SU-DHL-6 (cell line): ENCODE measurements around the gene PKD1L1.

Source experiments
- H2AFZ ChIP-seq: fragments of 200-600 bp; sonication (generic); 2 replicates; pipeline ENCODE4 v1.6.1; 2014; ENCODE audit warnings: low read depth, mild to moderate bottlenecking, moderate library complexity, mixed read lengths, antibody characterized with exemption, low read length; ENCODE audit not compliant: severe bottlenecking
- H3F3A ChIP-seq: fragments of 200-600 bp; shearing (Covaris generic); 2 replicates; pipeline ENCODE4 v1.6.0; 2016; ENCODE audit warnings: antibody characterized with exemption, mild to moderate bottlenecking; ENCODE audit not compliant: insufficient read depth
- H3K27ac ChIP-seq: fragments of 200-600 bp; sonication (generic); 2 replicates; pipeline ENCODE4 v1.5.1; 2016; ENCODE audit warnings: low read depth, mild to moderate bottlenecking, low read length, moderate library complexity, mixed read lengths
- H3K27me3 ChIP-seq: fragments of 200-600 bp; sonication (generic), shearing (Covaris generic); 2 replicates; pipeline ENCODE4 v1.6.0; 2014; ENCODE audit warnings: mild to moderate bottlenecking, low read length
- H3K36me3 ChIP-seq: fragments of 200-600 bp; sonication (generic); 2 replicates; pipeline ENCODE4 v1.6.1; 2014; ENCODE audit warnings: mild to moderate bottlenecking, low read length, mixed read lengths
- H3K4me2 ChIP-seq: fragments of 300-600, 200-600 bp; shearing (Covaris generic), sonication (generic); 2 replicates; pipeline ENCODE4 v1.6.0; 2014; ENCODE audit warnings: low read length, low read depth, mild to moderate bottlenecking; ENCODE audit not compliant: poor library complexity, severe bottlenecking
- H3K4me3 ChIP-seq: fragments of 200-600 bp; sonication (generic); 2 replicates; pipeline ENCODE4 v1.5.1; 2014; ENCODE audit warnings: antibody characterized with exemption, low read length, mild to moderate bottlenecking, mixed read lengths; ENCODE audit not compliant: insufficient read depth, poor library complexity, severe bottlenecking
- H3K79me2 ChIP-seq: fragments of 200-600 bp; sonication (generic); 2 replicates; pipeline ENCODE4 v1.6.1; 2014; ENCODE audit warnings: mild to moderate bottlenecking, low read length, moderate library complexity; ENCODE audit not compliant: insufficient read depth
- H3K9ac ChIP-seq: fragments of 200-600 bp; sonication (generic); 2 replicates; pipeline ENCODE4 v1.7.0; 2014; ENCODE audit warnings: mild to moderate bottlenecking, low read length
- H3K9me2 ChIP-seq: fragments of 200-600 bp; sonication (generic); replicated peaks from 2 replicates; pipeline ENCODE4 v1.6.1; 2014; ENCODE audit warnings: low read length; ENCODE audit not compliant: insufficient read depth
- H3K9me3 ChIP-seq: fragments of 200-600 bp; sonication (generic); 2 replicates; pipeline ENCODE4 v1.6.1; 2014; ENCODE audit warnings: low read length, mixed read lengths; ENCODE audit not compliant: insufficient read depth
- H4K20me1 ChIP-seq: fragments of 200-600 bp; sonication (generic); 2 replicates; pipeline ENCODE4 v1.6.1; 2014; ENCODE audit warnings: low read depth, mild to moderate bottlenecking, antibody characterized with exemption, low read length, moderate library complexity, mixed read lengths
- EZH2phosphoT487 ChIP-seq: fragments of 200-600 bp; sonication (generic), shearing (Covaris generic); conservative IDR thresholded peaks from 2 replicates; pipeline ENCODE4 v1.6.1; 2018; ENCODE audit warnings: mild to moderate bottlenecking, antibody characterized with exemption, low read length, moderate library complexity, mixed read lengths
- TF ChIP-seq, protein P1 (sequence below): fragments of 200-600 bp; sonication (generic); IDR thresholded peaks from one replicate; pipeline ENCODE4 v1.5.1; 2017; ENCODE audit warnings: antibody characterized with exemption, mild to moderate bottlenecking, low read length, moderate library complexity; ENCODE audit not compliant: insufficient read depth, poor library complexity, severe bottlenecking

The PKD1L1 gene

DNA sequence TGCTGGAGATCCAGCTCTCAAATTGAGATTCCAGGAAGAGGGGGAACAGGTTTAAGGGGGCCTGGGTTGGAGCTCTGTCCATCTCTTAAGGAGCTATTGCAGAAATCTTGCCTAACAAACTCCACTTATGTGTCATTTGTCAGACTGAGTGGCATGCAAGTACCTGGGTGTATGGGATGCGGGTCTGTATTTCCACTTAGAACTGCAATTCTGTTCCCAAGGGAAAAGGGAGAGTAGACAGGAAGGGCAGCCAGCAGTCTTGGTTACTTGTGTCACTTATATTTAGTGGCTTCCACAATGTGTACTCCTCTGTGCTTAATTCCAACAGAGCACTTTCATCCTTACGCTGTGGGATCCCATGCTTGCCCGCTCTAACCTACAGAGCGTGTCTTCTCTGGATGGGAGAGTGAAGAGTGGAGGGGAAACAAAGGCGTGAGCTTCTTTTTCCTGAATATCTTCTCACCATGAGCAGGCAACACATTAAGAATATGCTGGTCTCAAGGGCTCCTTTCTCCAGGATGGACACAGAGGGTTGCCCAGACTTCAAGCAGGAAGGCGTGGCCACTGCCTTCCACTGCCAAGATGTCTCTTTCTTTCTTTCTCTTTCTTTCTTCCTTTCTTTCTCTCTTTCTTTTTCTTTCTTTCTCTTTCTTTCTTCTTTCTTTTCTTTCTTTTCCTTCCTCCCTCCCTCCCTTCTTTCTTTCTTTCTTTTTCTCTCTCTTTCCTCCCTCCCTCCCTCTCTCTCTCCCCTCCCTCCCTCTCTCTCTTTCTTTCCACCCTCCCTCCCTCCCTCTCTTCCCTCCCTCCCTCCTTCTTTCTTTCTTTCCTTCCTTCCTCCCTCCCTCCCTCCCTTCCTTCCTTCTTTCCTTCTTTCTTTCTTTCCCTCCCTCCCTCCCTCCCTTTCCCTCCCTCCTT, 212.6 kb downstream of the PKD1L1 start:
- TF ChIP-seq EZH2phosphoT487, result no peak
- TF ChIP-seq, protein P1, sequence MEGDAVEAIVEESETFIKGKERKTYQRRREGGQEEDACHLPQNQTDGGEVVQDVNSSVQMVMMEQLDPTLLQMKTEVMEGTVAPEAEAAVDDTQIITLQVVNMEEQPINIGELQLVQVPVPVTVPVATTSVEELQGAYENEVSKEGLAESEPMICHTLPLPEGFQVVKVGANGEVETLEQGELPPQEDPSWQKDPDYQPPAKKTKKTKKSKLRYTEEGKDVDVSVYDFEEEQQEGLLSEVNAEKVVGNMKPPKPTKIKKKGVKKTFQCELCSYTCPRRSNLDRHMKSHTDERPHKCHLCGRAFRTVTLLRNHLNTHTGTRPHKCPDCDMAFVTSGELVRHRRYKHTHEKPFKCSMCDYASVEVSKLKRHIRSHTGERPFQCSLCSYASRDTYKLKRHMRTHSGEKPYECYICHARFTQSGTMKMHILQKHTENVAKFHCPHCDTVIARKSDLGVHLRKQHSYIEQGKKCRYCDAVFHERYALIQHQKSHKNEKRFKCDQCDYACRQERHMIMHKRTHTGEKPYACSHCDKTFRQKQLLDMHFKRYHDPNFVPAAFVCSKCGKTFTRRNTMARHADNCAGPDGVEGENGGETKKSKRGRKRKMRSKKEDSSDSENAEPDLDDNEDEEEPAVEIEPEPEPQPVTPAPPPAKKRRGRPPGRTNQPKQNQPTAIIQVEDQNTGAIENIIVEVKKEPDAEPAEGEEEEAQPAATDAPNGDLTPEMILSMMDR, result no peak
- no peaks in the 10 kb centered on the region for H4K20me1 ChIP-seq
- H3K4me3 ChIP-seq, result no peak overlapping the region
- no peaks in the 10 kb centered on the region for H3K36me3 ChIP-seq
- no peak overlapping the region for H3K4me2 ChIP-seq
- H3K79me2 ChIP-seq, result no peaks in the 10 kb centered on the region
- no peaks in the 10 kb centered on the region for H3K9me3 ChIP-seq
- no peak overlapping the region for H3K27ac ChIP-seq
- no peak overlapping the region for H3K9ac ChIP-seq
- no peaks in the 10 kb centered on the region for H3F3A ChIP-seq
- no peaks in the 10 kb centered on the region for H3K27me3 ChIP-seq
- no peaks in the 10 kb centered on the region for H3K9me2 ChIP-seq
- H2AFZ ChIP-seq, result no peak overlapping the region

DNA sequence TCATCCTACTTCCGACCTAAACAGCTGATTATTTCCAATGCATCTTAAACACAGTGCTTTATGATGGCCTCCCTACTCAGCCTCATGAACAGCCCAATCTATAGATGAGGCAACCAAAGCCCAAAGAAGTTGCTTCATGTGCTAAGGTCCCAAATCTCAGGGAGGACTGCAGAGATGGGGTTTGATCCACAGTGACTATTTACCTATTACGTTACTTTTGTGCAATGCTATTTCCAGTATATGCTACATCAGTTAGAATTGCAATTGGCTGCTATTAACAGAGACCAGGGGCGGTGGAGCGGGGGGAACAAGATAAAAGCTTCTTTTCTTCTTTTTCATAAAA, 213.3 kb downstream of the PKD1L1 start:
- no peaks in the 10 kb centered on the region for H3K79me2 ChIP-seq
- no peak overlapping the region for H3K4me3 ChIP-seq
- no peaks in the 10 kb centered on the region for H3K9me2 ChIP-seq
- no peaks in the 10 kb centered on the region for H3K27me3 ChIP-seq
- H2AFZ ChIP-seq, result no peak overlapping the region
- no peak for TF ChIP-seq EZH2phosphoT487
- TF ChIP-seq, protein P1, result no peak
- no peaks in the 10 kb centered on the region for H3K36me3 ChIP-seq
- no peaks in the 10 kb centered on the region for H3K9me3 ChIP-seq
- no peak overlapping the region for H3K9ac ChIP-seq
- no peak overlapping the region for H3K4me2 ChIP-seq
- no peaks in the 10 kb centered on the region for H4K20me1 ChIP-seq
- no peaks in the 10 kb centered on the region for H3F3A ChIP-seq
- H3K27ac ChIP-seq, result no peak overlapping the region

DNA sequence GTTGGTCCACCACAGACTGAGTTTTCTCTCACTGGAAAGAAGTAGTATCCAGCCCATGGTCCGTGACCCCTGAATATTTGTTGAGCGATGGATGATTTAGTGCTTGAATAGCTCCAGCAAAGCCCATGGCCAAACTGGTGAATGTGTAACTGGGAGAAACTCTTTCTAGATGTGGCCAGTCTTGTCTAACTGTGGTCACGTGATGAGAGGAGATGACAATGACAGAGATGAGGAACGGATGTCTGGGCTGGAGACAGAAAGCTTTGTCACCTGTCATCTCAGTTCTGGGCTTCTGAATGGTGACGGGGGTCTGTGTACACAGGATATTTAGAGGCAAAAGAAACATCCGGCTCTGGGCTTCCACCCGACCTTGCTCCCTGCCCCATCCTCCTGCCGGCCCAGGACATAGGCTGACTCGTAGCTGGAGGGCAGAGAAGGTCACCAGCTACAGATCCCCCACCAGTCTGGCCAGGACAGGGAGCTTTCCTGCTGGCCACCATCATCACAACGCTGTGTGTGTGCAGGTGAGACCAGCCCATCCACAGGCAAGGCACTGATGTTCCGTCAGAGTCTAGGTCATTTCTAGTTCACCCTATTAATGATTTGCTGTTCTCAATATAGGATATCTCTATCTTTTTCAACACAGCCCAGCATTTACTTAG, 213.8 kb downstream of the PKD1L1 start:
- no peaks in the 10 kb centered on the region for H3F3A ChIP-seq
- H3K27ac ChIP-seq, result no peak overlapping the region
- H3K4me3 ChIP-seq, result no peak overlapping the region
- no peak overlapping the region for H3K4me2 ChIP-seq
- no peaks in the 10 kb centered on the region for H3K9me2 ChIP-seq
- H3K27me3 ChIP-seq, result no peaks in the 10 kb centered on the region
- H3K9me3 ChIP-seq, result no peaks in the 10 kb centered on the region
- no peaks in the 10 kb centered on the region for H3K36me3 ChIP-seq
- no peak overlapping the region for H3K9ac ChIP-seq
- no peaks in the 10 kb centered on the region for H4K20me1 ChIP-seq
- no peak for TF ChIP-seq EZH2phosphoT487
- TF ChIP-seq, protein P1, result no peak
- no peak overlapping the region for H2AFZ ChIP-seq
- H3K79me2 ChIP-seq, result no peaks in the 10 kb centered on the region
